ENCODE data around the gene RHCG.

The RHCG gene

DNA sequence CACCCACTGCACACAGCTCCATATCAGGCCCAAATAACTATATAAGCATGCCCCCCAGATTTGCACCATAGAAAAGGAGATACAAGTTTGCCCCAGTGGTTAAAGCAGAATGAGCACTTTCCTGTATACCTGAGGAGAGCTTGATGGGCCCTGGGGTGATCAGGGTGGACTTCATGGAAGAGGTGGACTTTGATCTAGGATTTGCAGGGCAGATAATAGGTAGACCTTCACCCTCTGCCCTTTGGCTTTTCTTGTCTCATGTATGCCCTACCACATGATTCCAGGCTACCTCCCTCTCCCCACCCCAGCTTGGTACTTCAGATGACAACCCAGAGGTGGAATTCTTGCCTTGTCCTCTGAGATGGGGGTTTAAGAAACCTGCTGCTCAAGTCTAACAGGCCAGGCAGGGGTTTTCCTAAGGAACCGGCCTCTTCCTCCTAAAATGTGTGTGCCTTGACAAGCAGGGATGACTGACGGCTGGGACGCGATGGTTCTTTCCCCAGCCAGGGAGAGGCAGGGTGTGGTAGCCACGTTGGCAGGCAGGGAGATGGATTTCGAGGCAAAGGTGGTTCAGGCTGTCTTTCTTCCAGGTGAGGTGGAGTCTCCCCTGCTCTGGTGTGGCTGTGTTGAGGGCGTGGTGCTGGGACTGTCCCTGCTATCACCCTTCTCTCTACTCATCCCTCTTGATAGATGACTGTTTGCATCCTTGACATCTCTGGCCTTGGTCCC lies 6.6 kb upstream of the RHCG start:
- DNase-seq (ENCODE audit: low spot score) = no peak

DNA sequence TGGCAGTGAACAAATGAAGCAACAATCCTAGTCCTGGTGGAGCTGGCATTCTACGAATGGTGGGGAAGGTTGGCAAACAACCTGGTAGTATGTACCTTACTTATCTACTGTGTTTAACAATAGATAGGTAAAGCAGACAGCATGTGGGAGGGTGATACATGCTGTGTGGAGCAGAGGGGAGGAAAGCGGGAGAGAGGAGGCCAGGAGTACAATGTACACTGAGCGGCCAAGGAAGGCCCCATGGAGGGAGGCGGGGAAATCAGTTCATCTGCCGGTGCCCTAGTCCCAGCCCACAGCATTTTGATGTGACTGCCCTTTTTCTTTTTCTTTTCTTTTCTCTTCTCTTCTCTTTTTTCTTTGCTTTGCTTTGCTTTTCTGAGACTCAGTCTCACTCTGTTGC lies 5.3 kb upstream of the RHCG start:
- DNase-seq (ENCODE audit: low spot score) = no peak

DNA sequence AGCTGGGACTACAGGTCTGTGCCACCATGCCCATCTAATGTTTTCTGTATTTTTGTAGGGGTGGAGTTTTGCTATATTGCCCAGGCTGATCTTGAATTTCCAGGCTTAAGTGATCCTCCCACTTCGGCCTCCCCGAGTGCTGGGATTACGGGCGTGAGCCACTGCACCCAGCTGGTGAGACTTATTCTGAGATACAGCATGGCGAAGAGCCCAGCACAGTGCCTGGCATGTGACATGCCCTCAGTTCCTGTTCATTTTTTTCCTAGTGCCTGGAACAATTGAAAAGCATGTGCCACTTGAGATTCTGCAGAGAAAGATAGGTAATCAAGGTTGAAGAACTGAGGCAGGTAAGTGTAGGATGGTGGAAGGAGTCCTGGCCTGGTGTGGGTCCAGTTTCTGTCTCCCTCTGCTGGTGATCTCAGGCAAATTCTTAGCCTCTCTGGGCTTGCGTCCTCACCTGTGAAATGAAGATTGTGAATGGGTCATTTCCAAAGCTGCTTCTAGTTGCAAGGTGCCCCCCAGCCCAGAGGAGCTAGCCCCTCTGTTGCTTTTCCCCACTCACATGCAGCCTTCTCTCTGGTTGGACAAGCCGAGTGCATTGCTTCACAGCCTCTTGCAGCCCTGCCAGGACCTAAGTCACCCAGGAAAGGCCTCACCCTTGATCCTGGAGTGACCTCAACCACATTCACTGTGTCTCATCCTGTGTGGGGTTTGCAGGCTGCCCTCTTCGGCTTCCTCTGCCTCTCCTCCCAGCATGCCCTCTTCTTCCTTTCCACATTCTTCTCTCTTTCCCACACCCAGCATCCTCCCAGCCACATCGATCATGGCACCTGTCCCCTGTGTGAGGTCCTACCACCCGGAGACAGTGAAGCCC lies 4.3 kb upstream of the RHCG start:
- DNase-seq (ENCODE audit: low spot score) = no peak

DNA sequence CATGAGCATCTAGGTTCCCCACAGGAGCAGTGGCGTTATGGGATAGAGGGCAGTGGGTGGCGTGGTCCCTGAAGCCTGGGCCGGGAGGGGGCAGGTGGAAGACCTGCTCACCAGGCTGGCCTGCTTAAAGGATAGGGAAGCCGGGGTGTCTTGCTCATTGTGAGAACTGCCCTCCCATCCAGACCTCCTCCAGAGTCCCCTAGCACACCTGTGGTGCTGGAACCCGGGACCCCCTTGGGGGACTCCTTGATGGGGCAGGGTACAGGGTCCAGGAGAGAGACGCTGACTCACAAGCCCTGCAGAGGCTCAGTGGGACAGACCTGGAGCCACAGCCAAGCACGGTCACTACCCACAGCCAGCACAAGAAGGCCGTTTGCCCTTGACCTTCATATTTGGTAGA lies 2.8 kb upstream of the RHCG start:
- no peak for DNase-seq (ENCODE audit: low spot score)

DNA sequence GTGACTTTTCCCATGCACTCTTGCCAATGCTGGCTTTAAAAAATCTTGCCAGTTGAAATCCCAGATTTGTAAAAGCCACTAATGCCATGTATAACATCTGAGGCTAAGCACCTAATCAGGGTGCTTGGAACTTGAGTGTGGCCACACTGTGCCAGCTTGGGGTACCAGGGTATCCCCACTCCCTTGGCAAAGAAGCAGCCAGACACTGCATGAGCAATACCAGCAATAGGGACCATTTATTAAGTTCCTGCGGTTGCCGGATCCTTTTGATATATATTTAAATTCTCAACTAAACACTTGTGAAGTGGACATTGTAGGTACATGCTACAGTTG lies 2.2 kb upstream of the RHCG start:
- DNase-seq (ENCODE audit: low spot score) = no peak

DNA sequence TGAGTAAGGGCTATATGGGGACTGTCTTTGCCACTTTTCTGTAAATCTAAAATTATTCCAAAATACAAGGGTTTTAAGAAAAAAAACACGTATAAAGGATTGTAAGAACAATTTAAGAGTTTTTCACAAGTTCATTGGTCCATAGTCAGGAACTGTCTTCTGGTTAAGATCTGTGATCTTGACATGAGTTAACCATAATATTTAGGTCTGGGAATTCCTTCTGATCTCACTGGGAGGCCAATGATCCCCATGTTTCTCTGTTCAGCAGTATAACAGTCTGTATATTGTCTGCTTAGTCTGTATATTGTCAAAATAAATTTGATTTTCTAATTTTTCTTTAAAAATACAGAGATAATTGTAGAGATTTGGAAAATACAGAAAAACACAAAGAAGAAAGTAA lies 848 bp upstream of the RHCG start:
- DNase-seq (ENCODE audit: low spot score) = no peak

DNA sequence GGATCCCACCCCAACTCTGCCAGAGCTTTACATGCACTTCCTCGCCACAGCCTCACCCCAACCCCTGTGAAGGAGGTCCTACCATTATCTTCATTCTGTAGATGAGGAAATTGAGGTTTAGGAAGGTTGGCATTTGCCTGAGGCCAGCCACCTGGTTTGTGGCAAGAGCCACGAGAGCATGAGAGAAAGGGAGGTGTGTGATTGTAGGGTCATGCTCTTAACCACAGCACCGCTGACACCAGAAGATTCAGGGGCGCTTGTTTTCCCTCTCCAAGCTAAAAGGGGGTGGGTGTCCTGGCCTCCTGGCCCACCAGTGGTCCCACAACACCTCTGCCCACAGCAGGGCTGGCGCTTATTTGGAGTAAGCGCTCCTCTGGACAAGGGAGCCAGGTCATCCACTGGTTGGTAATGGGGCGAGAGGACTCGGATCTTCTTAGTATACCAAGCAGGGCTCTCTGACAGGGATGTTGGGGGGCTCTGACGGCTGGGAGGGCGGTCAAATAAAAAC lies 691 bp downstream of the RHCG start:
- no peak for DNase-seq (ENCODE audit: low spot score)

DNA sequence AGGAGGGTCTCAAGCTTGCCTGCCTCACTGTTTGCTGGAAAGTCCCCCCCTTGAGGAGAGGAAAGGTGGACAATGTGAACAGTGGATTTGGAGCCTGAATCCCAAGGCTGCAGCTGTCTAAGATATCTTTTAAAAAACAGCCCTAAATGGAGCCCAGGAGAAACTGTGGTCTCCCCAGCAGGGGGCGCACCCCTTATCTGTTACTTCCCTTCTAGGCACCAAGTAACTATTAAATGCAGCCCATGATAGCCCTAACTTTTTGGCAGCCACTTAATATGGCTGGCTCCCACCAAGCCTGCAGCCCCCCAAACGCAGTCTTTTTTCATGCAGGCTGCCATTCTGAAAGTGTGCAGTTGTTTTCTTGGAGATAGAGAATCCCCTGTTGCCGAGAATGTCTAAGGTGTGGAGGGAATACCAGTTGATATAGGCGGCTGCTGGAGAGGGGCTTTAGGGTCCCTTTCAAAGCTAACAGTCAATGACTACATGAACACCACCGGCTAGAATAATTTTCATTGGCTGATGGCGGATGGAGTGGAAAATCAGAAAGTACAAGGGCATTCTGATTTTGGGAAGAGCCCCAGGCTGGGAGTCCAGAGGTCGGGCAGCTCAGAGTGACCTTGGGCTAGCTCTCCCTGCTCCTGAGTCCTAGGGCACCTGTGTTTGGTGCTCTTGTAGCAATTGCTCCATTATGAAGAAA lies 1.3 kb downstream of the RHCG start:
- no peak for DNase-seq (ENCODE audit: low spot score)

DNA sequence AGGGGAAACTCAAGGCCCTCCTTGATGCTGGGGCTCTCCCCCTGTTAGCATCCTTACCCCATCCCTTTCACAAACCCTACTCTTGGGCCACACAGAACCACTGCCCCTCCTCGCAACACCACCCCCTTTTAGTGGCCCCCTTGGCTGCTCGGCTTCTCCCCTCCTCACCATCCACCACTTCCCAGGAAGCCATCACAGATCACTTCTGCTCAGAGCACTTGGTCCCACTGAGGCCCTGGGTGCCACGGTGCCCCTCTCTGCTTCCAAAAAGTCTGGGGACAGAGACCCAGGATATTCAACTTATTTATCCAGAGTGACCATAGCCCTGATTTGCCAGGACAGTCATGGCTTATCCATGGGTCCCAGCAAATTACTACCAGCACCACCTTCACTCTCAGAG lies 2.4 kb downstream of the RHCG start:
- no peak for DNase-seq (ENCODE audit: low spot score)

DNA sequence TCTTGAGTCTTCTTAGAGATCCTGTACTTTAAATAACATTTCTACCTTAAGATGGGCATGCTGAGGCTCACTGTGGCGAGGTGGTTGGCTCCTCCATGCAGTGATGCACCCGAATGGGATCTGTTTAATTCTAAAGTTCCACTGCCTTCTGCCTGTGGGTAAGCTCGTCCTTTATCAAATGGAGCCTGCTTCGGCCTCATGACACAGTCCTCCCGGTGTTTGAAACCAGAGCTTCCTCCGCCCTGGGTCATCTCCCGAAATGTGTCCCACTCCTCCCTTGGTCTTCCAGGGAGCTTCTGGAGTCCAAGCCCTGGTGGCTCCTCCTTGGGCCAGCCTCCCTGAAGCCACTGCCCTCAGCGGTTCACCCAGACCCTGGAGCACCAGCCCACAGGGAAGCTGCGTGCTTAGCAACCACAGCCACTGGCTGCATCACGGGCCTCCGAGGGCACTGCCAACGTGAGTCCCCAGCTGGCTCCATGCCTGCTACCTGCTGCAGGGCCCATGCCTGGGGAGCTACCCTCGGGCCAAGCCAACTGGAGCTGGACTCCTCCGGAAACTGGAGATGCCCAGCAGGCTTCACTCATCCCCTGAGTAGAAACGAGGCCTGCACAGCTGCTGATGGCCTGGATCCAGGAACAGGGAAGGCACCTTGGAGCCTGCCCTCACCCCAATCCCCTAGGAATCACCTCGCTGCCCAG lies 3.3 kb downstream of the RHCG start:
- DNase-seq (ENCODE audit: low spot score) = no peak

DNA sequence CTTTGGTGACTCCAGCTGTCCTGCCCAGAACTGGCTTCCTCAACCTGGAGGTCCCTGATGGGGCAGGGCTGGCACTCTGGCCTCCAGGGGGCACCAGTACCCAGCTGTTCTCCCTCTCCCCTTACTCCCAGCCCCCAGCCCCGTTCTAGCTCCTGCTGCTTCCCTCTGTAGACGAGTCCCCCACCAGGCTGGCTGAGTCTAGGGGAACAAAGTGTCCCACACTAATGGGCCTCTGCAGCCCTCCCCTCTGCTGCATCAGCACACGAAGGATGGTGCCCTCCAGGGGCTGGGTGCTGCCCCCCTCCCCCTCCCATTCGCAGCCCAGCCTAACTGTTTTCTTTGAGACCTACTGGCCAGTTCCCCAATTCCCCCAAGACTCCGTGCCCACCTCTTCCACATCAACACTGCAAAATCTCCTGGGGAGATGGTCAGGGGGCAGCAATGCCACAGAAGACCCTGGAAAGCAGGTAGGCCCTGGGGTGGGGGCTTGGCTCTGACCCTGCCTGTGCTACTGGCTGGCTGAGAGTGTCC lies 4.2 kb downstream of the RHCG start:
- DNase-seq (ENCODE audit: low spot score) = no peak

DNA sequence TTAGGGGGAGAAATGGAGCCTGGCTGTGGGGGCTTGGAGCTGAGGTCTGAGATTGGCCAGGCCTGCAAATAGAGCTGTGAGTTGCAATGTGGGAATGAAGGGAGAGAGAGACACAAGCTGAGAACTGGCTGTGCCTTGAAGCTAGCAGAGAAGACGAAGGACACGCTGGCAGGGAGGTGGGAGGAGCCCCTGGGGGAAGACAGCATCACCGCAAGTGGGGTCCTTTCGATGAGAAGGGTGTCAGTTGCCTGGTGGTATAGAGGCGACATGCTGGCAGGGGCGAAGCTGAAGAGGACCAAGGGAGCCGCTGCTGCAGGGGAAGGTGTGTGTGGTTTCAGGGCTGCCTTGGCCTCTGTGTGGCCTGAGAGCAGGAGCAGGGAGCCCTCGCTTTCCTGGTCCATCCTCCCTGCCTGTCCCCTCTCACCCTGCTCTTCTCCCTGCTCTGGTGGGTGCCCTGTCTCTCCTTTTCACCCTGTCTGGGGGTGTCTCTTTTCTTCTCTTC lies 5.5 kb downstream of the RHCG start:
- no peak for DNase-seq (ENCODE audit: low spot score)

DNA sequence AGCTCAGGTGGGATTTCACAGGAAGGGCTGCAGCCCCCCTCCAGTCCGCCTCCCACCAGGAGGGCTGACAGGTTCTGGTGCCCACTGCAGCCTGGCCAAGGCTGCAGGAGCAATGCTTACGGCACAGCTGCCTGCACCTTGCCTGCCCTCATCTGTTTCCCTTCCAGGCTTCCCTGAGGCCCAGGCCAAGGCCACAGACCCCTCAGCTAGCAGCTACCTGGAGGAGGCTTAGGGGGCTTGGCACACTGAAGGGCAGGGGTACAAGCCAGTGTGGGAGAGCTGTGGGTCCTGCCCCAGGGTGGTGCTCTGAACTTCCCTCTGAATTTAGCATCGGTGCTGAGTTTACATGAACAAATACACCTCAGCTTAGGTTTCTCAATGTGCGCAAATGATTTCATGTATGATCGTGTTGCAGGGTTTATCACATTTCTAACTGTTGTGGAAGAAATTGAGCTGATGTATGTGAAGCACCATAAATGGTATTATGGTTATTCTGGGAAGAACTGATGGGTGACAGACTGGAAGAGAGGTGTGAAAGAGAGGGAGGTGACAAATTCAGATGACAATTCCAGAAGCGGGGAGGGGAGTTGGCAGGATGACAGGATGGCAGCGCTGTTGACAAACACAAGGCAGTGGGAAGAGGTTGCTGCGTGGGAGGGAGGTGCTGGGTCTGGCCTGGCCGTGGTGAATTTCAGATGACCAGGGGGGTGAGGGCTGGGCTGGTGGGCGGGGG lies 6.1 kb downstream of the RHCG start:
- no peak for DNase-seq (ENCODE audit: low spot score)

DNA sequence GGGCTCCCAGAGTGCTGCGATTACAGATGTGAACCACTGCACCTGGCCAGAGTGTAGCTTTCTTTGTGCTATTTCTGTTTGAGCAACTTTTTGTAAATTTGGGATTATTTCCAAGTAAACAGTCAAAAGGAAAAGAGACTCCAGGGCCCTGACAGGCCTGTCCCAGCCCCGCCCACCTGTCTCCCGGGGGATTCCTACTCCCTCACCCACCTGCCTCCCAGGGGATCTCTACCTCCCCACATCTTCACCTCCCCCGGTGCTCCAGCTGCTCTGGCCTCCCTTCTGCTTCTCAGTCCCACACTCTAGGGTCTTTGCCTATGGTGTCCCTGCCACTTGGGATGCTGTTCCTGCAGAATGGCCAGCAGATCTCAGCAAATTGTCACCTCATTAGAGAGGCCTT lies 7.0 kb downstream of the RHCG start:
- DNase-seq (ENCODE audit: low spot score) = no peak

DNA sequence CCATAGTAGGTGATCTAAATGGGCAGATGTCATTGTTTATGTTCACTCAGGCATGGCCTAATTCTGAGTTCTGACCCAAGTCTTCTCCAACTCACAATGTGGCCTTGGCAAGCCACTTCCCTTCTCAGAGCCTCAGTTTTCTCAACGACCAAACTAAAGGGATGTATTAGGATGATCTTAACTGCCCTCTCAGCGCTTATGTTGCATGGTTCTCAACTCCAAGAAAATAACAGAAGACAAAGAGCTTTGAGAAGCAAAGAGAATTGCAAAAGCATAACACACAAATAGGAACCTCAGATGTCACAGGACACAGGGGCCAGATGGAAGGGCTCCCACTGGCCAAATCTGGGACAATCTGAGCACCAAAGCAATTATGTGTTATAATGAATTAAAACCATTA lies 8.6 kb downstream of the RHCG start:
- no peak for DNase-seq (ENCODE audit: low spot score)

DNA sequence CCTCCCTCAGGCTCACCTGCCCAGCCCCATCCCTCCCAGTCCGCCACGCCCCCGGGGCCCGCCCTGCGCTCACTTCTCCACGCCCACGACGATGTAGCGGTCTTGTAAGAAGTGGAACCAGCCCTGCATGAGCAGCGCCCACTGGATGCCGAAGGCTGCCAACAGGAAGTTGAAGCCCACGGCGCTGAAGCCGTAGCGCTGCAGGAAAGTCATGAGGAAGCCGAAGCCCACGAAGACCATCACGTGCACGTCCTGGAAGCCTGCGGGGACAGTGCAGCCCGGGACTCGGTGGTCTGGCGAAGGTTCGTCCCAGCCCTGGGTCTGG lies 9.7 kb downstream of the RHCG start:
- no peak for DNase-seq (ENCODE audit: low spot score)

DNA sequence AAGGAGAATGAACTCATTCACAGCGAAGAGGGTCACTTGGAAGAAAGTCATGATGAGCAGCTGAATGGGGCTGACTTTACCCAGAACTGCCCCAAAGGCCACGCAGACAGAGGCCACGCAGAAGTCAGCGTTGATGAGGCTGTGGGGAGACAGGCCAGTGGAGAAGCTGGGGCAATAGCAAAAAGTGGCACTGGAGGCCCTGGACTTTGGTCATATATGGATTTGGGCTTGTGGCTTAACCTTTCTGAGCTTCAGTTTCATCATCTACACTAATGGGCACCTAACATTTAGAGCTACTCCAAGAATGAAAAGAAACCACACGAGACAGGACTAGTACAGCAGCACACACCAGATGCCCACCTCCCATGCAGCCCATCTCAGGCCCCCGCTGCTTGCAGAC lies 13.3 kb downstream of the RHCG start:
- no peak for DNase-seq (ENCODE audit: low spot score)

DNA sequence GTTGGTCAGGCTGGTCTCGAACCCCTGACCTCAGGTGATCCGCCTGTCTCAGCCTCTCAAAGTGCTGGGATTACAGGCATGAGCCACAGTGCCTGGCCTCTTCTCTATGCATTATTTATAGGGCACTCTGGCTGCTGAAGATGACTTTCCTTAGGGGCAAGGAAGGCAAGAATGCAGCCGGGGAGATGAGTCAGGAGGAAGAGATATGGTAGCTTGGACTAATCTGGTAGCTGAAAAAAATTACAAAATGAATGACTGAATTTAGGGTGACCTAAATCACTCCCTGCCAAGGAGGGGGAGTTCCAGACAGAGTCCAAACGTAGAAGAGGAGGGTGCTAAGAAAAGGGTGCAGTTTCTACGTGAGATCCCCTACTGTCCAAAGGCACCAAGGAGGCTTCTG lies 14.2 kb downstream of the RHCG start:
- DNase-seq (ENCODE audit: low spot score) = no peak

DNA sequence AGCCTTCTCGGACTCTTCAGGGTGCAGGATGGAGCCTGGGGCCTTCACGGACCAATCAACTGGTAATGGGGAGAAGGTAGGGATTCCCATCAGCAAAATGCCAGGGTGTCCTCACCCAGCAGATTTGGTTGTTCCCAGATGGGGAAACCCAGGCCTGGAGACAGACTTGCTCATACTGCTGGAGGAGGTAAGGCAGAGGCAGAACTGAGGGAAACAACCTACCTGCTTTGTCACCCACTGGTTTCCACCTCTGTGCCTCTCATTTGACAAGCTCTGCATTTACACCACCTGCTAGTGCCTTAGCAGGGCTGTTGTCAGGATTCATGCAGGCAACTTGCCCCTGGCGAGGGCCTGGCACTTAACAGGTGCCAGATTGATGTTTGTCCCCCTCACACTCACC lies 15.9 kb downstream of the RHCG start:
- DNase-seq (ENCODE audit: low spot score) = no peak

DNA sequence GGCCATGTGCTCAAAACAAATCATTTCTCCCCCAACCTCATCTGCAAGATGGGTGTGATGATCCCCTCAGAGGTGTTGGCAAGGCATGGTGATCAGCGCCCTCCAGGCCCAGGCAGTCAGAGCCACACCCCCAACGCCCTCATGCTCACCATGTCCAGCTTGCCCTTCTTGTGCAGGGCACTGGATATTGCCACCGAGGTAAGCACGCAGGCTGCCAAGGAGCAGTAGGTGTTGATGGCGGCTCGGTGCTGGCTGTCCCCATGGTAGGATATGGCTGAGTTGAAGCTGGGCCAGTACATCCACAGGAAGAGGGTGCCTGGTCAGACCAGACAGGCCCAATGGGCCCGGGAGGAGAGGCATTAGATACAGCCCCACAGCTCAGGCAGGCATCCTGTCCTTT lies 17.2 kb downstream of the RHCG start:
- DNase-seq (ENCODE audit: low spot score) = no peak

Measured in globus pallidus (tissue), 1 donor.